GM12878 (cell line): Measurements from ENCODE around the gene RACK1. TPM values are rescaled to one million over a fixed set of nuclear protein-coding genes. Genes with fewer than 3 reads are reported as not detected.

Source experiments
- BACH1 ChIP-seq: fragments of 450-650 bp; IDR thresholded peaks from 2 replicates; pipeline ENCODE4 v1.6.1; 2017; ENCODE audit warnings: mild to moderate bottlenecking, borderline replicate concordance
- BCL11A ChIP-seq: IDR thresholded peaks from 2 replicates; pipeline ENCODE4 v1.6.1; 2011; ENCODE audit warnings: low read depth, low read length
- CBX3 ChIP-seq: fragments of 200-600 bp; sonication (generic); IDR thresholded peaks from 2 replicates; pipeline ENCODE4 v1.6.1; 2016; ENCODE audit warnings: low read depth, borderline replicate concordance
- ESRRA ChIP-seq: IDR thresholded peaks from 2 replicates; pipeline ENCODE4 v1.6.1; 2012; ENCODE audit warnings: mild to moderate bottlenecking, low read length, improper control_type of control experiment
- GATAD2B ChIP-seq: fragments of 450-650 bp; conservative IDR thresholded peaks from 2 replicates; pipeline ENCODE4 v1.6.1; 2017; ENCODE audit warnings: low read depth, mild to moderate bottlenecking, moderate library complexity
- HCFC1 ChIP-seq: fragments of 150-350 bp; IDR thresholded peaks from 2 replicates; pipeline ENCODE4 v1.6.1; 2014; ENCODE audit warnings: low read length
- HDAC6 ChIP-seq: fragments of 200-600 bp; sonication (generic); IDR thresholded peaks from one replicate; pipeline ENCODE4 v1.8.0; 2017; ENCODE audit warnings: antibody characterized with exemption; ENCODE audit not compliant: unreplicated experiment
- KLF5 ChIP-seq: fragments of 450-650 bp; IDR thresholded peaks from 2 replicates; pipeline ENCODE4 v1.6.1; 2014; ENCODE audit warnings: mild to moderate bottlenecking; ENCODE audit not compliant: partially characterized antibody
- NFXL1 ChIP-seq: fragments of 450-650 bp; IDR thresholded peaks from 2 replicates; pipeline ENCODE4 v1.6.1; 2017; ENCODE audit warnings: antibody characterized with exemption, mild to moderate bottlenecking, borderline replicate concordance
- NR2C2 ChIP-seq: IDR thresholded peaks from 2 replicates; pipeline ENCODE4 v1.6.1; 2011; ENCODE audit warnings: borderline replicate concordance, low read depth; ENCODE audit not compliant: control insufficient read depth, insufficient read length
- NR2F1 ChIP-seq: fragments of 450-650 bp; conservative IDR thresholded peaks from 2 replicates; pipeline ENCODE4 v1.6.1; 2017; ENCODE audit warnings: mild to moderate bottlenecking
- POLR2A ChIP-seq: IDR thresholded peaks from 2 replicates; pipeline ENCODE4 v1.6.1; 2011; ENCODE audit warnings: low read depth, mild to moderate bottlenecking, low read length
- POLR2AphosphoS5 ChIP-seq: IDR thresholded peaks from 2 replicates; pipeline ENCODE4 v1.6.1; 2011; ENCODE audit warnings: mild to moderate bottlenecking, low read length, inconsistent platforms
- POU2F2 ChIP-seq: IDR thresholded peaks from 3 replicates; pipeline ENCODE4 v1.6.1; 2011; ENCODE audit warnings: low read depth, mild to moderate bottlenecking, low read length, borderline replicate concordance
- RB1 ChIP-seq: fragments of 450-650 bp; formaldehyde crosslinking; IDR thresholded peaks from 2 replicates; pipeline ENCODE4 v1.6.1; 2017; ENCODE audit warnings: mild to moderate bottlenecking, borderline replicate concordance
- SMAD5 ChIP-seq: IDR thresholded peaks from 2 replicates; pipeline ENCODE4 v1.6.1; 2016; ENCODE audit warnings: antibody characterized with exemption, low read depth
- STAT3 ChIP-seq: IDR thresholded peaks from 2 replicates; pipeline ENCODE4 v1.6.1; 2011; ENCODE audit warnings: low read depth, low read length, improper control_type of control experiment
- TCF12 ChIP-seq: IDR thresholded peaks from 2 replicates; pipeline ENCODE4 v1.6.1; 2011; ENCODE audit warnings: low read depth, mild to moderate bottlenecking, low read length
- TCF7 ChIP-seq: IDR thresholded peaks from 2 replicates; pipeline ENCODE4 v1.6.1; 2014; ENCODE audit warnings: antibody characterized with exemption, borderline replicate concordance
- WRNIP1 ChIP-seq: IDR thresholded peaks from 2 replicates; pipeline ENCODE4 v1.6.1; 2011; ENCODE audit warnings: low read depth, low read length, improper control_type of control experiment, borderline replicate concordance
- ZNF207 ChIP-seq: fragments of 450-650 bp; IDR thresholded peaks from 2 replicates; pipeline ENCODE4 v1.6.1; 2014; ENCODE audit warnings: antibody characterized with exemption, mild to moderate bottlenecking, borderline replicate concordance
- ZNF217 ChIP-seq: fragments of 450-650 bp; IDR thresholded peaks from 2 replicates; pipeline ENCODE4 v1.6.1; 2017; ENCODE audit warnings: antibody characterized with exemption, mild to moderate bottlenecking
- ZSCAN29 ChIP-seq: fragments of 450-650 bp; IDR thresholded peaks from 2 replicates; pipeline ENCODE4 v1.6.1; 2017; ENCODE audit warnings: mild to moderate bottlenecking, moderate library complexity
- polyA plus RNA-seq, 11 experiments: library from polyadenylated mRNA; depleted of rRNA in 4 of 11; unstranded in 6 of 11; stranded (reverse) in 5 of 11; fragments of >200 nt; fragmentation: Nextera tagmentation in 4 of 11; fragmentation: Illumina TruSeq in 1 of 11; extraction: Ambion mirVana in 4 of 11; extraction: Trizol in 1 of 11; gene quantifications; 1 replicate in 1 of 11; 2 replicates in 10 of 11; pipeline versions ENCODE4 v1.2.1 to v1.2.3, GENCODE V29; 2011 to 2016; ENCODE audit warnings: inconsistent platforms in 2 of 11, missing spikeins in 2 of 11, low read depth in 1 of 11
- total RNA-seq, 4 experiments: library from RNA; depleted of rRNA in 3 of 4; stranded (reverse); fragments of >200 nt in 3 of 4; fragmentation: Illumina TruSeq in 1 of 4; extraction: Trizol in 1 of 4; gene quantifications; 2 replicates each; pipeline versions ENCODE4 v1.2.1 to v1.2.3, GENCODE V29; 2013 to 2021
- TF ChIP-seq, protein P1 (sequence below): IDR thresholded peaks from 2 replicates; pipeline ENCODE4 v1.6.1; 2012; ENCODE audit warnings: low read length, inconsistent platforms
- TF ChIP-seq, protein P2 (sequence below): fragments of 450-650 bp; formaldehyde crosslinking; IDR thresholded peaks from 2 replicates; pipeline ENCODE4 v1.4.0; 2020; ENCODE audit warnings: mild to moderate bottlenecking, moderate library complexity

The RACK1 gene
- total and polyA plus RNA-seq, 10 of the 15 experiments (the other 5 are each of a cell fraction or from before 2014, with no cell fraction given), result 1,365 to 6,584 (median 4,167) TPM

DNA sequence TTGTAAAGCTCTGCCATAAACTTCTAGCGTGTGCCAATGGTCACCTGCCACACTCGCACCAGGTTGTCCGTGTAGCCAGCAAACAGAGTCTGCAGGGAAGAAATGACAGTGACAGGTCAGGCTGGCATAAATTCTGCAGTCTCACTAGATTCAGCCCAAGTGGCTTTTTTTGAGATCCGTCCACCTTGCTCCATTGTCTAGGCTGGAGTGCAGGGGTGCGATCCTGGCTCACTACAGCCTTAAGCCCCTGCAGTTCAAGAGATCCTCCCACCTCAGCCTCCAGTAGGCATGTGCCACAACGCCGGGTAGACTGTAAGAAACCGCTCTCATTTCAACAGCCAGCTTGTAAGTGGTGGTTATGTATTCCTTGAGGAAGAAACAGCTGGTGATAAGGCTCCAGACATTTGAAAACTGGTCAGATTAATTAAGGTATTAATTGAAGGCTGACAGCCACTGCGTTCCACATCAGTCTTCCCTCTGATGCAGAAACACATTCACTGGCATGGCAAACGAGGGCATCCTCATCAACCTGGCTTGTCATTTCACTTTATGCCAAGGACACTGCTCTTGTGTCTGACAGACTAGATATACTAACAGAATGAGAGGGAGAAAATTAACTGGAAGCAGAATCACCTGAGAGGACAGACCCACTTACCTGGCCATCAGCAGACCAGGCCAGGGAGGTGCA is 6.6 kb downstream of the RACK1 start (continued):
- TF ChIP-seq BACH1 (no peak), CBX3 (no peak), ZNF207 (no peak), ESRRA (no peak), KLF5 (no peak), GATAD2B (no peak), BCL11A (no peak), POLR2AphosphoS5 (peak; percentile 28), NFXL1 (no peak), NR2F1 (no peak), WRNIP1 (no peak), ZNF217 (no peak), POLR2A (peak; percentile 63), HDAC6 (no peak), STAT3 (no peak), TCF12 (no peak), ZSCAN29 (no peak), NR2C2 (no peak), RB1 (no peak), POU2F2 (peak; percentile 14; the same call in 1 of the 3 replicates), SMAD5 (peak; percentile 21; the same call in 1 of the 2 replicates), HCFC1 (no peak), TCF7 (no peak)
- TF ChIP-seq, protein P1, sequence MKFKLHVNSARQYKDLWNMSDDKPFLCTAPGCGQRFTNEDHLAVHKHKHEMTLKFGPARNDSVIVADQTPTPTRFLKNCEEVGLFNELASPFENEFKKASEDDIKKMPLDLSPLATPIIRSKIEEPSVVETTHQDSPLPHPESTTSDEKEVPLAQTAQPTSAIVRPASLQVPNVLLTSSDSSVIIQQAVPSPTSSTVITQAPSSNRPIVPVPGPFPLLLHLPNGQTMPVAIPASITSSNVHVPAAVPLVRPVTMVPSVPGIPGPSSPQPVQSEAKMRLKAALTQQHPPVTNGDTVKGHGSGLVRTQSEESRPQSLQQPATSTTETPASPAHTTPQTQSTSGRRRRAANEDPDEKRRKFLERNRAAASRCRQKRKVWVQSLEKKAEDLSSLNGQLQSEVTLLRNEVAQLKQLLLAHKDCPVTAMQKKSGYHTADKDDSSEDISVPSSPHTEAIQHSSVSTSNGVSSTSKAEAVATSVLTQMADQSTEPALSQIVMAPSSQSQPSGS, result 0 out of 2 replicates have a peak, but pooled peaks have one; percentile 8
- TF ChIP-seq, protein P2, sequence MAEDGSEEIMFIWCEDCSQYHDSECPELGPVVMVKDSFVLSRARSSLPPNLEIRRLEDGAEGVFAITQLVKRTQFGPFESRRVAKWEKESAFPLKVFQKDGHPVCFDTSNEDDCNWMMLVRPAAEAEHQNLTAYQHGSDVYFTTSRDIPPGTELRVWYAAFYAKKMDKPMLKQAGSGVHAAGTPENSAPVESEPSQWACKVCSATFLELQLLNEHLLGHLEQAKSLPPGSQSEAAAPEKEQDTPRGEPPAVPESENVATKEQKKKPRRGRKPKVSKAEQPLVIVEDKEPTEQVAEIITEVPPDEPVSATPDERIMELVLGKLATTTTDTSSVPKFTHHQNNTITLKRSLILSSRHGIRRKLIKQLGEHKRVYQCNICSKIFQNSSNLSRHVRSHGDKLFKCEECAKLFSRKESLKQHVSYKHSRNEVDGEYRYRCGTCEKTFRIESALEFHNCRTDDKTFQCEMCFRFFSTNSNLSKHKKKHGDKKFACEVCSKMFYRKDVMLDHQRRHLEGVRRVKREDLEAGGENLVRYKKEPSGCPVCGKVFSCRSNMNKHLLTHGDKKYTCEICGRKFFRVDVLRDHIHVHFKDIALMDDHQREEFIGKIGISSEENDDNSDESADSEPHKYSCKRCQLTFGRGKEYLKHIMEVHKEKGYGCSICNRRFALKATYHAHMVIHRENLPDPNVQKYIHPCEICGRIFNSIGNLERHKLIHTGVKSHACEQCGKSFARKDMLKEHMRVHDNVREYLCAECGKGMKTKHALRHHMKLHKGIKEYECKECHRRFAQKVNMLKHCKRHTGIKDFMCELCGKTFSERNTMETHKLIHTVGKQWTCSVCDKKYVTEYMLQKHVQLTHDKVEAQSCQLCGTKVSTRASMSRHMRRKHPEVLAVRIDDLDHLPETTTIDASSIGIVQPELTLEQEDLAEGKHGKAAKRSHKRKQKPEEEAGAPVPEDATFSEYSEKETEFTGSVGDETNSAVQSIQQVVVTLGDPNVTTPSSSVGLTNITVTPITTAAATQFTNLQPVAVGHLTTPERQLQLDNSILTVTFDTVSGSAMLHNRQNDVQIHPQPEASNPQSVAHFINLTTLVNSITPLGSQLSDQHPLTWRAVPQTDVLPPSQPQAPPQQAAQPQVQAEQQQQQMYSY, result no peak
